HepG2 (cell line): ENCODE measurements around the gene MTHFS. TPM values are rescaled to one million over a fixed set of nuclear protein-coding genes. Genes with fewer than 3 reads are reported as not detected.

Experiments
- CHD2 ChIP-seq: IDR thresholded peaks from 2 replicates; pipeline ENCODE4 v1.6.1; 2011; ENCODE audit warnings: low read depth, low read length, improper control_type of control experiment
- GTF3A ChIP-seq: sonication (generic); formaldehyde crosslinking; conservative IDR thresholded peaks from 2 replicates; pipeline ENCODE4 v1.4.0; 2020; ENCODE audit warnings: mild to moderate bottlenecking, missing genetic modification reagents
- MBNL3 ChIP-seq: fragments of 250-450 bp; sonication (Bioruptor Pico); conservative IDR thresholded peaks from 2 replicates; pipeline ENCODE4 v1.8.0; 2022; ENCODE audit warnings: mild to moderate bottlenecking, inconsistent platforms
- MED13 ChIP-seq: sonication (generic); formaldehyde crosslinking; IDR thresholded peaks from 2 replicates; pipeline ENCODE4 v1.5.0; 2020; ENCODE audit warnings: missing genetic modification reagents
- NFKB2 ChIP-seq: sonication (generic); formaldehyde crosslinking; IDR thresholded peaks from 2 replicates; pipeline ENCODE4 v1.4.0; 2020; ENCODE audit warnings: missing genetic modification reagents, borderline replicate concordance
- NR1H2 ChIP-seq: sonication (generic); formaldehyde crosslinking; IDR thresholded peaks from 2 replicates; pipeline ENCODE4 v1.8.1; 2022; ENCODE audit warnings: low read depth, missing genetic modification reagents, borderline replicate concordance
- NR2F1 ChIP-seq, 2 experiments: fragments of 450-650 bp in 1 of 2; formaldehyde crosslinking in 1 of 2; IDR thresholded peaks; 2 replicates each; pipeline versions ENCODE4 v1.5.0 to v1.6.1; 2016 to 2020; ENCODE audit warnings: mild to moderate bottlenecking in 1 of 2, missing compliant biosample characterization in 1 of 2, missing genetic modification reagents in 1 of 2, moderate library complexity in 1 of 2
- POLR2AphosphoS2 ChIP-seq: IDR thresholded peaks from 2 replicates; pipeline ENCODE4 v1.6.1; 2011; ENCODE audit warnings: low read depth, low read length, improper control_type of control experiment
- RFXAP ChIP-seq: sonication (generic); formaldehyde crosslinking; IDR thresholded peaks from 2 replicates; pipeline ENCODE4 v1.4.0; 2020; ENCODE audit warnings: missing genetic modification reagents, borderline replicate concordance
- SUZ12 ChIP-seq: fragments of 150-350 bp; IDR thresholded peaks from 2 replicates; pipeline ENCODE4 v1.6.1; 2014; ENCODE audit warnings: low read depth, low read length
- YY1 ChIP-seq: IDR thresholded peaks from 2 replicates; pipeline ENCODE4 v1.6.1; 2011; ENCODE audit warnings: low read length, low read depth, moderate library complexity, mild to moderate bottlenecking; ENCODE audit not compliant: insufficient read depth, insufficient replicate concordance
- ZBTB7A ChIP-seq: sonication (generic); formaldehyde crosslinking; IDR thresholded peaks from 2 replicates; pipeline ENCODE4 v1.8.0; 2022; ENCODE audit warnings: mild to moderate bottlenecking, missing genetic modification reagents
- ZNF224 ChIP-seq: sonication (generic); formaldehyde crosslinking; IDR thresholded peaks from 2 replicates; pipeline ENCODE4 v1.5.0; 2020; ENCODE audit warnings: mild to moderate bottlenecking, missing genetic modification reagents
- ZNF296 ChIP-seq: sonication (generic); formaldehyde crosslinking; conservative IDR thresholded peaks from 2 replicates; pipeline ENCODE4 v1.5.0; 2020; ENCODE audit warnings: mild to moderate bottlenecking, missing genetic modification reagents
- ZNF530 ChIP-seq: sonication (generic); formaldehyde crosslinking; IDR thresholded peaks from 2 replicates; pipeline ENCODE4 v1.5.0; 2020; ENCODE audit warnings: low read depth, mild to moderate bottlenecking, missing genetic modification reagents
- ZNF713 ChIP-seq: sonication (generic); formaldehyde crosslinking; IDR thresholded peaks from 2 replicates; pipeline ENCODE4 v1.4.0; 2020; ENCODE audit warnings: mild to moderate bottlenecking, missing genetic modification reagents
- ZNF766 ChIP-seq: sonication (generic); formaldehyde crosslinking; IDR thresholded peaks from 2 replicates; pipeline ENCODE4 v1.5.0; 2020; ENCODE audit warnings: missing genetic modification reagents, borderline replicate concordance
- ZSCAN9 ChIP-seq: IDR thresholded peaks from 2 replicates; pipeline ENCODE4 v1.6.1; 2016; ENCODE audit warnings: borderline replicate concordance
- polyA plus RNA-seq, 8 experiments: library from polyadenylated mRNA; depleted of rRNA in 3 of 8; stranded (reverse) in 7 of 8; unstranded in 1 of 8; fragments of >200 nt; fragmentation: Illumina TruSeq in 4 of 8; extraction: Trizol in 4 of 8; gene quantifications; 2 replicates each; pipeline versions ENCODE4 v1.2.1 to v1.2.3, GENCODE V29; 2011 to 2016; ENCODE audit warnings: low read depth in 4 of 8, missing spikeins in 1 of 8, mixed read lengths in 1 of 8; ENCODE audit not compliant: insufficient read depth in 1 of 8
- total RNA-seq, 5 experiments: library from RNA; depleted of rRNA; stranded (reverse); fragments of >200 nt; fragmentation: Illumina TruSeq; extraction: Trizol; gene quantifications; 2 replicates each; pipeline ENCODE4 v1.2.3, GENCODE V29; 2016; ENCODE audit warnings: low read depth in 1 of 5
- TF ChIP-seq, protein P1 (sequence below): sonication (generic); formaldehyde crosslinking; IDR thresholded peaks from 2 replicates; pipeline ENCODE4 v1.4.0; 2020; ENCODE audit warnings: mild to moderate bottlenecking, missing genetic modification reagents
- TF ChIP-seq, protein P2 (sequence below): sonication (generic); formaldehyde crosslinking; IDR thresholded peaks from 2 replicates; pipeline ENCODE4 v1.5.0; 2020; ENCODE audit warnings: missing genetic modification reagents
- TF ChIP-seq, protein P3 (sequence below): sonication (generic); formaldehyde crosslinking; IDR thresholded peaks from 2 replicates; pipeline ENCODE4 v1.4.0; 2020; ENCODE audit warnings: missing genetic modification reagents, borderline replicate concordance
- TF ChIP-seq, protein P4 (sequence below): sonication (generic); formaldehyde crosslinking; IDR thresholded peaks from 2 replicates; pipeline ENCODE4 v1.5.0; 2020; ENCODE audit warnings: mild to moderate bottlenecking, missing genetic modification reagents, borderline replicate concordance

The MTHFS gene
- total and polyA plus RNA-seq, 2 of the 13 experiments (the other 11 are each of a cell fraction or from before 2014, with no cell fraction given), result 37.0 to 49.7 TPM

DNA sequence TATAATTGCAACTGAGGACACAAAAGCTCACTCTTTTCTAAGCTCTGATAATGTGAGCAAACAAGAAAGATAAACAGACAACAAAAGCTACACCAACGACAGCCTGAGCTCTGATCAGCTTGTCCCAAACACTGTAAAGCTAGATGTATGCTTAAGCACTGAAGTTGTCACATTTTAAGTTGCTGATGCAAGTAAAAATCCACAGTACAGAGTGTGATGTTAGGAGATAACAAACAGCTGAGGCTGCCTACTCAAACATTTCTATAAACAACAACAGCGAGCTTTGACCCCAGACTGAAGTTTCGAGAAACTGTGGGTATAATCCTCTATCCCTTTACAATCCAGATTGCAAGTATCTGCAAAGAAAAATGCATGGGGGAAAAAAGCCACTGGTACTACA is 10.7 kb downstream of the MTHFS start (continued):
- TF ChIP-seq, protein P1, sequence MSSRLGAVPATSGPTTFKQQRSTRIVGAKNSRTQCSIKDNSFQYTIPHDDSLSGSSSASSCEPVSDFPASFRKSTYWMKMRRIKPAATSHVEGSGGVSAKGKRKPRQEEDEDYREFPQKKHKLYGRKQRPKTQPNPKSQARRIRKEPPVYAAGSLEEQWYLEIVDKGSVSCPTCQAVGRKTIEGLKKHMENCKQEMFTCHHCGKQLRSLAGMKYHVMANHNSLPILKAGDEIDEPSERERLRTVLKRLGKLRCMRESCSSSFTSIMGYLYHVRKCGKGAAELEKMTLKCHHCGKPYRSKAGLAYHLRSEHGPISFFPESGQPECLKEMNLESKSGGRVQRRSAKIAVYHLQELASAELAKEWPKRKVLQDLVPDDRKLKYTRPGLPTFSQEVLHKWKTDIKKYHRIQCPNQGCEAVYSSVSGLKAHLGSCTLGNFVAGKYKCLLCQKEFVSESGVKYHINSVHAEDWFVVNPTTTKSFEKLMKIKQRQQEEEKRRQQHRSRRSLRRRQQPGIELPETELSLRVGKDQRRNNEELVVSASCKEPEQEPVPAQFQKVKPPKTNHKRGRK (CRISPR knock-in tag), result no peak
- no peak for TF ChIP-seq YY1
- TF ChIP-seq GTF3A (CRISPR knock-in tag), result no peak
- TF ChIP-seq ZBTB7A (CRISPR knock-in tag), result no peak
- TF ChIP-seq ZNF296, result no peak
- TF ChIP-seq, protein P2, sequence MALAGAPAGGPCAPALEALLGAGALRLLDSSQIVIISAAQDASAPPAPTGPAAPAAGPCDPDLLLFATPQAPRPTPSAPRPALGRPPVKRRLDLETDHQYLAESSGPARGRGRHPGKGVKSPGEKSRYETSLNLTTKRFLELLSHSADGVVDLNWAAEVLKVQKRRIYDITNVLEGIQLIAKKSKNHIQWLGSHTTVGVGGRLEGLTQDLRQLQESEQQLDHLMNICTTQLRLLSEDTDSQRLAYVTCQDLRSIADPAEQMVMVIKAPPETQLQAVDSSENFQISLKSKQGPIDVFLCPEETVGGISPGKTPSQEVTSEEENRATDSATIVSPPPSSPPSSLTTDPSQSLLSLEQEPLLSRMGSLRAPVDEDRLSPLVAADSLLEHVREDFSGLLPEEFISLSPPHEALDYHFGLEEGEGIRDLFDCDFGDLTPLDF (CRISPR knock-in tag), result no peak
- no peak for TF ChIP-seq ZNF766
- TF ChIP-seq ZNF224 (CRISPR knock-in tag), result no peak
- no peak for TF ChIP-seq ZNF530 (CRISPR knock-in tag)
- no peak for TF ChIP-seq ZNF713 (CRISPR knock-in tag)
- no peak for TF ChIP-seq NFKB2 (CRISPR knock-in tag)
- TF ChIP-seq RFXAP (CRISPR knock-in tag), result no peak
- no peak for TF ChIP-seq ZSCAN9
- TF ChIP-seq, protein P3, sequence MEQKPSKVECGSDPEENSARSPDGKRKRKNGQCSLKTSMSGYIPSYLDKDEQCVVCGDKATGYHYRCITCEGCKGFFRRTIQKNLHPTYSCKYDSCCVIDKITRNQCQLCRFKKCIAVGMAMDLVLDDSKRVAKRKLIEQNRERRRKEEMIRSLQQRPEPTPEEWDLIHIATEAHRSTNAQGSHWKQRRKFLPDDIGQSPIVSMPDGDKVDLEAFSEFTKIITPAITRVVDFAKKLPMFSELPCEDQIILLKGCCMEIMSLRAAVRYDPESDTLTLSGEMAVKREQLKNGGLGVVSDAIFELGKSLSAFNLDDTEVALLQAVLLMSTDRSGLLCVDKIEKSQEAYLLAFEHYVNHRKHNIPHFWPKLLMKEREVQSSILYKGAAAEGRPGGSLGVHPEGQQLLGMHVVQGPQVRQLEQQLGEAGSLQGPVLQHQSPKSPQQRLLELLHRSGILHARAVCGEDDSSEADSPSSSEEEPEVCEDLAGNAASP (CRISPR knock-in tag), result no peak; the same call in 1 of the 2 replicates
- TF ChIP-seq SUZ12, result no peak
- no peak for TF ChIP-seq NR2F1 (CRISPR knock-in tag; IDR thresholded peaks at IDR 0.05)
- no peak for TF ChIP-seq MED13 (CRISPR knock-in tag)
- TF ChIP-seq POLR2AphosphoS2, result no peak
- TF ChIP-seq MBNL3 (CRISPR knock-in tag), result no peak
- no peak for TF ChIP-seq NR1H2 (CRISPR knock-in tag)
- TF ChIP-seq, protein P4, sequence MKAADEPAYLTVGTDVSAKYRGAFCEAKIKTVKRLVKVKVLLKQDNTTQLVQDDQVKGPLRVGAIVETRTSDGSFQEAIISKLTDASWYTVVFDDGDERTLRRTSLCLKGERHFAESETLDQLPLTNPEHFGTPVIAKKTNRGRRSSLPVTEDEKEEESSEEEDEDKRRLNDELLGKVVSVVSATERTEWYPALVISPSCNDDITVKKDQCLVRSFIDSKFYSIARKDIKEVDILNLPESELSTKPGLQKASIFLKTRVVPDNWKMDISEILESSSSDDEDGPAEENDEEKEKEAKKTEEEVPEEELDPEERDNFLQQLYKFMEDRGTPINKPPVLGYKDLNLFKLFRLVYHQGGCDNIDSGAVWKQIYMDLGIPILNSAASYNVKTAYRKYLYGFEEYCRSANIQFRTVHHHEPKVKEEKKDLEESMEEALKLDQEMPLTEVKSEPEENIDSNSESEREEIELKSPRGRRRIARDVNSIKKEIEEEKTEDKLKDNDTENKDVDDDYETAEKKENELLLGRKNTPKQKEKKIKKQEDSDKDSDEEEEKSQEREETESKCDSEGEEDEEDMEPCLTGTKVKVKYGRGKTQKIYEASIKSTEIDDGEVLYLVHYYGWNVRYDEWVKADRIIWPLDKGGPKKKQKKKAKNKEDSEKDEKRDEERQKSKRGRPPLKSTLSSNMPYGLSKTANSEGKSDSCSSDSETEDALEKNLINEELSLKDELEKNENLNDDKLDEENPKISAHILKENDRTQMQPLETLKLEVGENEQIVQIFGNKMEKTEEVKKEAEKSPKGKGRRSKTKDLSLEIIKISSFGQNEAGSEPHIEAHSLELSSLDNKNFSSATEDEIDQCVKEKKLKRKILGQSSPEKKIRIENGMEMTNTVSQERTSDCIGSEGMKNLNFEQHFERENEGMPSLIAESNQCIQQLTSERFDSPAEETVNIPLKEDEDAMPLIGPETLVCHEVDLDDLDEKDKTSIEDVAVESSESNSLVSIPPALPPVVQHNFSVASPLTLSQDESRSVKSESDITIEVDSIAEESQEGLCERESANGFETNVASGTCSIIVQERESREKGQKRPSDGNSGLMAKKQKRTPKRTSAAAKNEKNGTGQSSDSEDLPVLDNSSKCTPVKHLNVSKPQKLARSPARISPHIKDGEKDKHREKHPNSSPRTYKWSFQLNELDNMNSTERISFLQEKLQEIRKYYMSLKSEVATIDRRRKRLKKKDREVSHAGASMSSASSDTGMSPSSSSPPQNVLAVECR (CRISPR knock-in tag), result no peak
- TF ChIP-seq CHD2, result no peak
